Measurements from ENCODE around the gene DAZAP2. TPM values are rescaled to one million over a fixed set of nuclear protein-coding genes. Genes with fewer than 3 reads are reported as not detected.

The DAZAP2 gene
- total and polyA plus RNA-seq, 2 of the 13 experiments (the other 11 are each of a cell fraction or from before 2014, with no cell fraction given) = 64.5 to 222 TPM

DNA sequence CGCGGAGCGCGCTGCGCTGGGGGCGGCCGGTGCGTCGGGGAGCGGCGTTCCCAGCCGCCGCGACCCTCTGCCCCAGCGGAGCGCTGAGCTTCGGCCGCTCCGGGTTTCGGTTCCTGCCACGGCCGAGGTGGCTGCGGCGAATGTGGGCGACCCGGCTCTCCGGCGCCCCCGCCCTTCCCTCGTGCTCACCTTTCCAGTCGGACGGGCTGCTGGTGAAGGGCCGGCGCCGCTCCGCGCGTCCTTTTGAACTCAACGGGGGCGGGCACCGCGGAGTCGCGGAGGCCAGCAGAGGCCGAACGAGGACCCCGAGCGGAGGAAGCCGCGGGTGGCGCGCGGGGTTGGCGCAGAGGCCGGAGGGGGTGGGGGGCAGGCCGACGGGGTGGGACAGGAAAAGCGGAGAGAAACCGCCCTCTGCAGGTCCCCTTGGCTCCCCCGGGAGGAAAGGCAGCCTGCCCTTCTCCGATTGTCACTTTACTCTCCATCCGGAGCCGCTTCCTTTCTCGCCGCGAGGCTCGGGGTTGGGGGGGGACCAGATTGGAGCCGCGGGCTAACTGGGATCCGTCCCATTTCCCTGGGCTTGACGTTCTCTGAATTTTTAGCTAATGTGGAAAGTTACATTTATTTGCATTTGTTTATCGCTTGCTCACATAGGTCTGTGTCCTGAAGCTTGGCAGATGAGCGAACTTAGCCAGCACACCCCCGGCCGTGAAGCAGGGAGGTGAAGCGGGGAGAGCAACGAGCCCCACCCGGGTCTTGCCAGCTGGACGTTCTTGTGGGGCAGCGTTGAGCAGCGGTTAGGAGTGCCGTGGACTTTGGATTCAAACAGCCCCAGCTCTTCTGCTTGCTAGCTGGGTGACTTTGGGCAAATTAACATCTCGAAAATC is 31.7 kb downstream of the DAZAP2 start, which contains the start of gene SMAGP (continued):
- TF ChIP-seq, protein P1, sequence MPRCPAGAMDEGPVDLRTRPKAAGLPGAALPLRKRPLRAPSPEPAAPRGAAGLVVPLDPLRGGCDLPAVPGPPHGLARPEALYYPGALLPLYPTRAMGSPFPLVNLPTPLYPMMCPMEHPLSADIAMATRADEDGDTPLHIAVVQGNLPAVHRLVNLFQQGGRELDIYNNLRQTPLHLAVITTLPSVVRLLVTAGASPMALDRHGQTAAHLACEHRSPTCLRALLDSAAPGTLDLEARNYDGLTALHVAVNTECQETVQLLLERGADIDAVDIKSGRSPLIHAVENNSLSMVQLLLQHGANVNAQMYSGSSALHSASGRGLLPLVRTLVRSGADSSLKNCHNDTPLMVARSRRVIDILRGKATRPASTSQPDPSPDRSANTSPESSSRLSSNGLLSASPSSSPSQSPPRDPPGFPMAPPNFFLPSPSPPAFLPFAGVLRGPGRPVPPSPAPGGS (CRISPR knock-in tag; IDR thresholded peaks at IDR 0.05) = 0 out of 2 replicates have a peak, but pooled peaks have one; percentile 16
- TF ChIP-seq ZNF674 (CRISPR knock-in tag; IDR thresholded peaks at IDR 0.05; ENCODE audit: low read depth) (0 out of 2 replicates have a peak, but pooled peaks have one; percentile 3), GABPB1 (CRISPR knock-in tag; IDR thresholded peaks at IDR 0.05) (peak; percentile 38; the same call in 1 of the 2 replicates), ZNF280B (CRISPR knock-in tag; IDR thresholded peaks at IDR 0.05; ENCODE audit: borderline replicate concordance) (no peak), JUND (CRISPR knock-in tag; IDR thresholded peaks at IDR 0.05) (no peak), ZFP36L1 (CRISPR knock-in tag; IDR thresholded peaks at IDR 0.05) (peak; percentile 59; the same call in 1 of the 2 replicates), HDAC1 (CRISPR knock-in tag; IDR thresholded peaks at IDR 0.05) (peak; percentile 77), ZXDC (CRISPR knock-in tag; IDR thresholded peaks at IDR 0.05) (no peak), ZNF777 (CRISPR knock-in tag; IDR thresholded peaks at IDR 0.05) (peak; percentile 93), TARDBP (CRISPR knock-in tag; IDR thresholded peaks at IDR 0.05) (peak; percentile 46; the same call in 1 of the 2 replicates), ARID3A (IDR thresholded peaks at IDR 0.05; ENCODE audit: low read depth, low read length) (no peak), MEIS2 (CRISPR knock-in tag; IDR thresholded peaks at IDR 0.05) (no peak)
- TF ChIP-seq, protein P2, sequence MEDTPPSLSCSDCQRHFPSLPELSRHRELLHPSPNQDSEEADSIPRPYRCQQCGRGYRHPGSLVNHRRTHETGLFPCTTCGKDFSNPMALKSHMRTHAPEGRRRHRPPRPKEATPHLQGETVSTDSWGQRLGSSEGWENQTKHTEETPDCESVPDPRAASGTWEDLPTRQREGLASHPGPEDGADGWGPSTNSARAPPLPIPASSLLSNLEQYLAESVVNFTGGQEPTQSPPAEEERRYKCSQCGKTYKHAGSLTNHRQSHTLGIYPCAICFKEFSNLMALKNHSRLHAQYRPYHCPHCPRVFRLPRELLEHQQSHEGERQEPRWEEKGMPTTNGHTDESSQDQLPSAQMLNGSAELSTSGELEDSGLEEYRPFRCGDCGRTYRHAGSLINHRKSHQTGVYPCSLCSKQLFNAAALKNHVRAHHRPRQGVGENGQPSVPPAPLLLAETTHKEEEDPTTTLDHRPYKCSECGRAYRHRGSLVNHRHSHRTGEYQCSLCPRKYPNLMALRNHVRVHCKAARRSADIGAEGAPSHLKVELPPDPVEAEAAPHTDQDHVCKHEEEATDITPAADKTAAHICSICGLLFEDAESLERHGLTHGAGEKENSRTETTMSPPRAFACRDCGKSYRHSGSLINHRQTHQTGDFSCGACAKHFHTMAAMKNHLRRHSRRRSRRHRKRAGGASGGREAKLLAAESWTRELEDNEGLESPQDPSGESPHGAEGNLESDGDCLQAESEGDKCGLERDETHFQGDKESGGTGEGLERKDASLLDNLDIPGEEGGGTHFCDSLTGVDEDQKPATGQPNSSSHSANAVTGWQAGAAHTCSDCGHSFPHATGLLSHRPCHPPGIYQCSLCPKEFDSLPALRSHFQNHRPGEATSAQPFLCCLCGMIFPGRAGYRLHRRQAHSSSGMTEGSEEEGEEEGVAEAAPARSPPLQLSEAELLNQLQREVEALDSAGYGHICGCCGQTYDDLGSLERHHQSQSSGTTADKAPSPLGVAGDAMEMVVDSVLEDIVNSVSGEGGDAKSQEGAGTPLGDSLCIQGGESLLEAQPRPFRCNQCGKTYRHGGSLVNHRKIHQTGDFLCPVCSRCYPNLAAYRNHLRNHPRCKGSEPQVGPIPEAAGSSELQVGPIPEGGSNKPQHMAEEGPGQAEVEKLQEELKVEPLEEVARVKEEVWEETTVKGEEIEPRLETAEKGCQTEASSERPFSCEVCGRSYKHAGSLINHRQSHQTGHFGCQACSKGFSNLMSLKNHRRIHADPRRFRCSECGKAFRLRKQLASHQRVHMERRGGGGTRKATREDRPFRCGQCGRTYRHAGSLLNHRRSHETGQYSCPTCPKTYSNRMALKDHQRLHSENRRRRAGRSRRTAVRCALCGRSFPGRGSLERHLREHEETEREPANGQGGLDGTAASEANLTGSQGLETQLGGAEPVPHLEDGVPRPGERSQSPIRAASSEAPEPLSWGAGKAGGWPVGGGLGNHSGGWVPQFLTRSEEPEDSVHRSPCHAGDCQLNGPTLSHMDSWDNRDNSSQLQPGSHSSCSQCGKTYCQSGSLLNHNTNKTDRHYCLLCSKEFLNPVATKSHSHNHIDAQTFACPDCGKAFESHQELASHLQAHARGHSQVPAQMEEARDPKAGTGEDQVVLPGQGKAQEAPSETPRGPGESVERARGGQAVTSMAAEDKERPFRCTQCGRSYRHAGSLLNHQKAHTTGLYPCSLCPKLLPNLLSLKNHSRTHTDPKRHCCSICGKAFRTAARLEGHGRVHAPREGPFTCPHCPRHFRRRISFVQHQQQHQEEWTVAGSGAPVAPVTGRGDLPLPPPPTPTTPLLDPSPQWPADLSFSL (CRISPR knock-in tag; IDR thresholded peaks at IDR 0.05) = no peak

All from HepG2 (cell line).